ELR (cell line): ENCODE measurements around the gene KRT14.
"Not testable (repeated sequence)": the region's sequence is repeated elsewhere in the genome, so short reads cannot be mapped to it uniquely, and the experiment has no call there.

ENCODE experiments used
- DNase-seq: peaks from one replicate; pipeline ENCODE4 v3.0.0-alpha.2; 2015; ENCODE audit warnings: low read depth

Gene KRT14

GRCh38 chr17:41606930-41607329 is 20.2 kb upstream of the KRT14 start:
- DNase-seq: not testable (repeated sequence)

GRCh38 chr17:41602524-41602923 is 15.8 kb upstream of the KRT14 start:
- no peak for DNase-seq

- DNase-seq: no peak
These were observed 13.6 kb upstream of the KRT14 start for GRCh38 chr17:41600318-41600717.

- no peak for DNase-seq
These were observed 13.0 kb upstream of the KRT14 start for GRCh38 chr17:41599680-41600079.

GRCh38 chr17:41595585-41595984 is 8.9 kb upstream of the KRT14 start:
- no peak for DNase-seq

- no peak for DNase-seq
These were observed 7.7 kb upstream of the KRT14 start for GRCh38 chr17:41594363-41594915.

GRCh38 chr17:41593306-41593981 is 6.7 kb upstream of the KRT14 start:
- DNase-seq: no peak

- no peak for DNase-seq
These were observed 6.1 kb upstream of the KRT14 start for GRCh38 chr17:41592601-41593305.

- no peak for DNase-seq
These were observed 2.6 kb upstream of the KRT14 start for GRCh38 chr17:41589301-41589700.

GRCh38 chr17:41588126-41588810 is 1.6 kb upstream of the KRT14 start:
- DNase-seq: no peak

- no peak for DNase-seq
These were observed 1.2 kb downstream of the KRT14 start for GRCh38 chr17:41585301-41586056.

GRCh38 chr17:41584331-41584927 is 2.3 kb downstream of the KRT14 start:
- not testable (repeated sequence) for DNase-seq

GRCh38 chr17:41583137-41584127 is 3.3 kb downstream of the KRT14 start:
- no peak for DNase-seq

- DNase-seq: not testable (repeated sequence)
These were observed 4.4 kb downstream of the KRT14 start for GRCh38 chr17:41582061-41582968.

- DNase-seq: no peak
These were observed 5.2 kb downstream of the KRT14 start for GRCh38 chr17:41581366-41582060.

GRCh38 chr17:41580687-41581365 is 5.9 kb downstream of the KRT14 start:
- DNase-seq: peak; percentile 20

- no peak for DNase-seq
These were observed 6.5 kb downstream of the KRT14 start for GRCh38 chr17:41580244-41580575.
